PC-3 (cell line): ENCODE results near the gene TRIP11.
A peak's percentile ranks its signal among the peaks of the same experiment; 100 is the strongest.

Experiments
- EZH2 ChIP-seq: fragments of 300-600 bp; sonication (generic); IDR thresholded peaks from one replicate; pipeline ENCODE4 v1.6.1; 2017; ENCODE audit warnings: antibody characterized with exemption, mild to moderate bottlenecking, low read length; ENCODE audit not compliant: unreplicated experiment
- EZH2phosphoT487 ChIP-seq: fragments of 300-600 bp; sonication (generic); IDR thresholded peaks from 2 replicates; pipeline ENCODE4 v1.6.1; 2018; ENCODE audit warnings: mild to moderate bottlenecking, antibody characterized with exemption, low read length, borderline replicate concordance
- TF ChIP-seq, protein P1 (sequence below): fragments of 300-600 bp; sonication (generic); conservative IDR thresholded peaks from 2 replicates; pipeline ENCODE4 v1.5.1; 2017; ENCODE audit warnings: antibody characterized with exemption, low read depth, mild to moderate bottlenecking, low read length

DNA sequence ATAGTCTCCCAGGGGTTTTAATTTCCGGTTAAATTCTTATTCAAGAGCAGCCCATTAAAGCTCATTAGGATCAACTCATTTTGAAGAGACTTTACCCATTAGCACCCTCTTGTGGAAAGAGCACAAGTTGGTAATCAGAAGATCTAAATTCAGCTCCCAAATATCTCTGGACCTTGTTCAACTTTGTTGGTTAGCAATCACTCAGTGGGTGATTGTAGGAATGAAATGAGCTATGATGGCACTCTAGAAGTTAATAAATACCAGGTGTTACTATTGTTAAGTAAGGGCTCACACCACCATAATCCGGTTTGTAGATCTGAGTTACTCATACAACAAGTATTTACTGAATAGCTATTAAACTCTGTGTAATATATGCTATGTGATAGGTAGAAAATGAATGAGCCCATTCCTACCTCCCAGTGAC lies 42.9 kb downstream of the TRIP11 start:
- TF ChIP-seq, protein P1, sequence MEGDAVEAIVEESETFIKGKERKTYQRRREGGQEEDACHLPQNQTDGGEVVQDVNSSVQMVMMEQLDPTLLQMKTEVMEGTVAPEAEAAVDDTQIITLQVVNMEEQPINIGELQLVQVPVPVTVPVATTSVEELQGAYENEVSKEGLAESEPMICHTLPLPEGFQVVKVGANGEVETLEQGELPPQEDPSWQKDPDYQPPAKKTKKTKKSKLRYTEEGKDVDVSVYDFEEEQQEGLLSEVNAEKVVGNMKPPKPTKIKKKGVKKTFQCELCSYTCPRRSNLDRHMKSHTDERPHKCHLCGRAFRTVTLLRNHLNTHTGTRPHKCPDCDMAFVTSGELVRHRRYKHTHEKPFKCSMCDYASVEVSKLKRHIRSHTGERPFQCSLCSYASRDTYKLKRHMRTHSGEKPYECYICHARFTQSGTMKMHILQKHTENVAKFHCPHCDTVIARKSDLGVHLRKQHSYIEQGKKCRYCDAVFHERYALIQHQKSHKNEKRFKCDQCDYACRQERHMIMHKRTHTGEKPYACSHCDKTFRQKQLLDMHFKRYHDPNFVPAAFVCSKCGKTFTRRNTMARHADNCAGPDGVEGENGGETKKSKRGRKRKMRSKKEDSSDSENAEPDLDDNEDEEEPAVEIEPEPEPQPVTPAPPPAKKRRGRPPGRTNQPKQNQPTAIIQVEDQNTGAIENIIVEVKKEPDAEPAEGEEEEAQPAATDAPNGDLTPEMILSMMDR: peak; percentile 83
- TF ChIP-seq EZH2: no peak
- no peak for TF ChIP-seq EZH2phosphoT487
